Activated CD4-positive, CD25-positive, alpha-beta regulatory T cell treated with anti-CD3 and anti-CD28 coated beads, Interleukin-2, amount 50 U/mL, for 24 hours (primary cell): Measurements from ENCODE around the gene FTSJ3.

Source experiments
- ATAC-seq, 2 donors: fragments of 150-1000 bp; cut with Tn5 transposase; one replicate each; pipeline ENCODE4 v1.10.0; 2021; ENCODE audit warnings: mild to moderate bottlenecking in 1 of 2, moderate library complexity in 1 of 2

FTSJ3 gene

DNA sequence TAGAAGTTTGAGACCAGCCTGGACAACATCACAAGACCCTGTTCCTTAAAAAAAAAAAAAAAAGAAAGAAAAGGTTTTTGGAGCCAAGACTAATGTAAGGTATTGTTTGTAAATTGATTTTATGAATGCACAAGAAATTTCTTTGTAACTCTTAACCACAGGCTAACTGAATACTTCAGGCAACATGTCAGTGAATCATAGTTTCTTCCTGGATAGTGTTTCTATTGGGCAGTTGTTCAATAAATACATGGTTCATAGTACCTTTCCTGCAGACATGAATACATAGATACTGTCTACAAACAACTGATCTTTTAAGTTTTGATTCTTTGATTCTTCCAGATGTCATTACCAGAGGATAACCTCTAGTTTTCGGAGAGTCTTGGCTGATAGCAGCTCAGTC, 41.9 kb downstream of the FTSJ3 start:
- ATAC-seq = no peak

DNA sequence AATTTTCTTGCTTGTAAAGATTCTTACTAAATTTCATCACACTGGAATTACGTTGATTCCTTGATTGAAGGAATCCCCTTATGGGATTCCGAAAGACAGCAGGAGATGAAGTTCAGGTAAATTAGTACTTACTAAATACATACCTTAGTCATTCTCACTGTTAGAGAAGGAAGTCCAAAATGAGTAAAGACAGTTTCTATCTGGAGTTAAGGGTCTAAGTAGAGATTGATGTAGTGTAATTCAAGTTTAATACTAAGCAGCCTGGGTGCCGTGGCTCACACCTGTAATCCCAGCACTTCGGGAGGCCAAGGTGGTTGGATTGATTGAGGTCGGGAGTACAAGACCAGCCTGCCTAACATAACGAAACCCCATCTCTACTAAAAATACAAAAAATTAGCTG, 43.9 kb downstream of the FTSJ3 start:
- ATAC-seq = no peak

DNA sequence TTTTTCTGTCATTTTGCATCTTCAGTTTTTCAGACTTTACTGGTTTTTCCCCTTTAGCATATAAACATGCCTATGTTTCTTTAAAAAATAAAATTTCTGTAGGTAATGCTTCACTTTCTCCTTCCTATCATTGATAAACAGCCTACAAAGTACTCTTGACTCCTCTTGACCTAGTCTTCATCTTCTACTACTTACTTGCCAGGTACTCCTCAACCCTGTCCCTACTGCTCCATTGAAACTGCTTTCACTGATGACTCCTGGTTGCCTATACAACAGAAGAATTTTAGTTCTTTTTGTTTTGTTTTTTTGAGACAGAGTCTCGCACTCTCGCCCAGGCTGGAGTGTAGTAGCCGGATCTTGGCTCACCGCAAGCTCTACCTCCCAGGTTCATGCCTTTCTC, 46.5 kb downstream of the FTSJ3 start:
- ATAC-seq = no peak

DNA sequence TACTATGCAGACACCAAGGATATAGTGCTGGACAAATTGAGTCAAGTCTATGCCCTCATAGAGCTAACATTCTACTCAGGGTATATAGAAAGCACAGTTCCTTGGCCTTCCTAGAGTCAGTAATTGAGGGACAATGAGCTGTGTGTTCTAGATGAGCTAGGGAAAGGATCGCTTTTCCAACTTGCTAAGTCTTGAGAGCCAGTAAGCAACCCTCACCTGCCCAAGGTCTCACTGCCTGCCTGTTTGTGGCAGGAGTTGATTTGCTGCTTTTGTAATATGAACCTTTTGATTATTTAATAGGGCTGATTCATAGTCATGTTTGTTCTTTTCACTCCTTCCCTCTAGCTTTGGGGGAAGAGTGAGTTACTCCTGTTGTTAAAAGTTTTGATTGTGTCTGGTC, 47.0 kb downstream of the FTSJ3 start:
- no peak for ATAC-seq

DNA sequence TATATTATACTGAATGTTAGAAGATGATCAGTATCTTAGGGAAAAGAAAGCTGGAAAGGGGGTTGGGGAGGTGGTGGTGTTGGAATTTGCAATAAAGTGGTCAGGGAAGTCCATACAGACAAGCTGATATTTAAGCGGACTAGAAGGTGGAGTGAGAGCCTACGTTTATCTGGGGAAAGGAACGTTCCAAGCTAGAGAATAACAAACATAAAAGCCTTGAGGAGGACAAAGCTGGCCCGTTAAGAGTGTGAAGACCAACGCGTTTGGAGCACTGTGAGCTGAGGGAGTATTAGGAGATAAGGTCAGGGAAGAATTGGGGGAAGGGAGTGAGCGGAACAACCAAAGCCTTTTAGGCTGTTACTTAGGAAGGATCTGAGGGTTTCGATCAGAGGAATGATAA, 52.0 kb downstream of the FTSJ3 start:
- ATAC-seq = no peak

DNA sequence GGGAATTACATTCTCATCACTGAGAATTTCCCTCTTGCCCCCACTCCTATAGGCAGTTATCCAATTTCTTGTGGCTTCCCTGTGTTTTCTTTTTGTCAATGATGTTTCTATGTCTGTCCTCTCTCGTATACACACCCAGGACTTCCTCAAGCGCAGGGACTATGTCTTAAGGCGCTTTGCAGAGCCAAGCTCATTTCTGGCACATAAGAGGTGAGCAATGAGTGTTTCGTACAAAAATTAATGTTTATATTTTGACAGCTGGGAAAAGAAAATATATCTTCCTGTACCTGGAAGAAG, 52.5 kb downstream of the FTSJ3 start:
- no peak for ATAC-seq

DNA sequence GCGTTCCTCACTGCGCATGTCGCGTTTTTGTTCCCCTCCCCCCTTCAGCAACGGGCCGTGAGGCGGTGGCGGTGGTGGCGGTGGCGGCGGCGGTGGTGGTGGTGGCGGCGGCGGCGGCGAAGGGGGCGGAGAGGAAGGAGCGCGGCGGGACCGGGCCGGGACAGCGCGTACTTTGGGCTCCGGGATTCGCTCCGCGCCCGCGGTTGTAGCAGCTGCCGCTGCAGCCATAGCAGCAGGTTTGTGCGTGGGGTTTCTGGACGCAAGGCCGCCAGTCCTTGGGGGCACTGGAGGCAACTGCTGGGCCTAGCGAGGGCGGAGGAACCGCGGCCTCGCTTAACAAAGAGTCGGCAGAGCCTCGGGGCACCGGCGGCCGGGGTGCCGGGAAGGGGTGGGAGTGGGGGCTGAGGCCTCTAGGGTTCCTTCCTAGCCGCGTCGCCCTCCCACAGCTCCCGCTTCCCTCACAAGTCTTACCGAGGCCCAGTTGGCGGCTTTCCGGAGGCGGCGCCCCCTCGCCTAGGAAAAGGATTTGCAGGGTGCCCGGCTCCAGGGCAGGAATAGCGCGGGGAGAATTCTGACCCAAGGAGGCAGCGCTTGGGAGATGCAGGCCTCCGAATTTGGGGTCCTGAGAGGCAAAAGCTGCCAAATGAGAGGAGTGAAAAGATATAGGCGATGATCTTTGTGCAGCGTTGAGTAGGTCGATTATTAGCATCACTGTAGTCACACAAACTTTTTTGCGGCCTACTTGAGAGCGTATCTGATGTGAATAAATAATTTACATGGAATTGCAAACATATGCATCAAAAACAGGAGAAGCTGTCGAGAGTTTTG, 53.1 kb downstream of the FTSJ3 start, which contains the start of gene DDX42:
Gene DDX42 (plus strand): TSS at position 30 of the 828 bp plus-strand sequence. CDS start 12,880 bp downstream, outside the sequence.
- no peak for ATAC-seq

DNA sequence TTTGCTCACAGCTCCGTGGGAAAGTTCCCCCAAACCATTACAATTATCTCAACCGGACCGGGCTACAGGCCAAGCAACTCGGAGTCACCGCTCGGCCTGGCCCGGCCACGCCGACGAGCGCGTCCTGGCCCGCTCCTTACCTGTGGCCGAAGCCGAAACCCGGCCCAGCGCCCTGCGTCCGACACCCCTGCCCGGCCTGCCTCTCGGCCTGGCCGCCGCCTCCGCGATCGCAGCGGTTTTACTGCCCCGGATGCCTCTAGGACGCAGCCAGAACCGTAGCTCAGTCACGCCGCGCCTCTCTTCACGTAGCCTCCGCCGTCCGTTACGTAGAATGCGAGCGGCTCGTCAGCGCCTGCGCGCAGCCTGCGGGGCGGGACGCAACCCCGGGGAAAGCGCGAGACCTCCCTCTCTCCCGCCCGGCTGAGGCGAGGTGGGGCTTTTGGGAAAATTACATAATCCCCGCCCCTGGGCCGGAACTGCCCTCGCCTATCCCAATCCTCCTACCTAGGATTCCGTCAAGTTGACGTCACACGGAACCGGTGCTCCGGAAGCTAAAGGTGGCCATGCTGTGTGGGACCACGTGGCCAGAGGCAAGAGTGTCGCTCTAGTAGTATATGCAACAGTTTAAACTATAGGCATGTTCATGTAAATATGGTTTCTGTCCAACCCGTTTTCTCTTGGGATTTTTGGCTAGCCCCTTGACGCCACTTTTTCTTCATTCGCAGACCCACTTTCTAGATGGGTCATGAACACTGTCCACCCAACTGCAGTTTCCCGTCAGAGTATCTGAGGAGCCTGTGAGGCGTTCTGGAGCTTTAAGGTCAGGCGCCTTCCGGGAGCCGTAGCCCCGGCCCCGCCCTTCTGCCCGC, 54.0 kb downstream of the FTSJ3 start, which contains the start of gene CCDC47:
Gene CCDC47 (minus strand): TSS at position 326 of the 869 bp plus-strand sequence. CDS start 7,422 bp downstream, outside the sequence.
- peak; percentile 86 to 87 for ATAC-seq

DNA sequence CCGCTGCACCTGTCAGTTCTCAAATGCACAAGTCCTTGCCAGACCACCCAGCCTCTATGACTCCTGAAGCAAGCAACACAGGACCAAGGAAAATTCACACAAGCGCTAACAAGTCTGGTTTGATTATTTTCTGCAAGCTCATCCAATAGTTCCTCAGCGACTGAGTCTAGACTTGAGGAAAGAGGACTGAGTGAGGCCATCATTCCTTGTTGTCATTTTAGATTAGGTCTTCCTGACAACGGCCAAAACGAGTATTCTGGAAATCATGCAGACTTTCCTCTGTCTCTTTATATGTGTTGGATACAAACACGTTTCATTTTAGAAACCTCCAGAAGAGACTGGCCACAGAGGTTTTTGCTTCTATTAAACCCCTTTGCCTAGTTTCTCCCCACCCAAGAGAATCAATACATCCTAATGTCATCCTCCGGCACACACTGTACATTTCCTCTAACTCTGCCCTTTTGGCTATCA, 54.6 kb downstream of the FTSJ3 start:
- ATAC-seq = no peak
